OCI-LY3 (cell line): Measurements from ENCODE around the gene LINGO4.

Experiments used
- EZH2phosphoT487 ChIP-seq: fragments of 200-600 bp; shearing (Covaris generic); IDR thresholded peaks from 2 replicates; pipeline ENCODE4 v1.6.1; 2018; ENCODE audit warnings: antibody characterized with exemption, mixed run types, low read depth
- TF ChIP-seq, protein P1 (sequence below): fragments of 200-600, 300-600 bp; sonication (generic); IDR thresholded peaks from 2 replicates; pipeline ENCODE4 v1.5.1; 2014; ENCODE audit warnings: antibody characterized with exemption, low read length, low read depth

DNA sequence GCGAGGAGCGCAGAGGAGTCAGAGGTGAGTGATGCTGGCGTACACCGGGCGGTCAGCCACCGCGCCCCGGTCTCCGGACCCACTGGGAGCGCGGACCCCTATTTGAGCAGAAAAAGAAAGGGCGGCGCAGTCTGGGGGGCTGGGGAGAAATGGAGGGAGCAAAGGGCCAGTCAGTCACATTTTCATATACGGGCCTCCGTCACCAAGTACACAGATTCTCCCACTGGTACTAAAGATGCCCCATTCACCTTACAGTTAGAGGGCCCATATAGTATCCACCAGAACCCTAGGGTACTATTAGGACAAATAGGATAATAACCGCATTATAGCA is 33.8 kb upstream of the LINGO4 start:
- TF ChIP-seq, protein P1, sequence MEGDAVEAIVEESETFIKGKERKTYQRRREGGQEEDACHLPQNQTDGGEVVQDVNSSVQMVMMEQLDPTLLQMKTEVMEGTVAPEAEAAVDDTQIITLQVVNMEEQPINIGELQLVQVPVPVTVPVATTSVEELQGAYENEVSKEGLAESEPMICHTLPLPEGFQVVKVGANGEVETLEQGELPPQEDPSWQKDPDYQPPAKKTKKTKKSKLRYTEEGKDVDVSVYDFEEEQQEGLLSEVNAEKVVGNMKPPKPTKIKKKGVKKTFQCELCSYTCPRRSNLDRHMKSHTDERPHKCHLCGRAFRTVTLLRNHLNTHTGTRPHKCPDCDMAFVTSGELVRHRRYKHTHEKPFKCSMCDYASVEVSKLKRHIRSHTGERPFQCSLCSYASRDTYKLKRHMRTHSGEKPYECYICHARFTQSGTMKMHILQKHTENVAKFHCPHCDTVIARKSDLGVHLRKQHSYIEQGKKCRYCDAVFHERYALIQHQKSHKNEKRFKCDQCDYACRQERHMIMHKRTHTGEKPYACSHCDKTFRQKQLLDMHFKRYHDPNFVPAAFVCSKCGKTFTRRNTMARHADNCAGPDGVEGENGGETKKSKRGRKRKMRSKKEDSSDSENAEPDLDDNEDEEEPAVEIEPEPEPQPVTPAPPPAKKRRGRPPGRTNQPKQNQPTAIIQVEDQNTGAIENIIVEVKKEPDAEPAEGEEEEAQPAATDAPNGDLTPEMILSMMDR: no peak
- TF ChIP-seq EZH2phosphoT487: no peak
